Fibroblast of pulmonary artery (primary cell): ENCODE results near the gene UST.
A peak's percentile ranks its signal among the peaks of the same experiment; 100 is the strongest.
"Not testable (repeated sequence)": the region's sequence is repeated elsewhere in the genome, so short reads cannot be mapped to it uniquely, and the experiment has no call there.

Experiments used
- DNase-seq: peaks from one replicate; pipeline ENCODE4 v3.0.0-alpha.2; 2010; ENCODE audit warnings: low read depth
- H3K4me3 ChIP-seq: replicated peaks from 2 replicates; pipeline ENCODE4 v1.5.1; 2011; ENCODE audit warnings: low read depth, mild to moderate bottlenecking, control low read depth, low read length, moderate library complexity
- CTCF ChIP-seq: IDR thresholded peaks from 2 replicates; pipeline ENCODE4 v1.5.1; 2011; ENCODE audit warnings: mild to moderate bottlenecking, control low read depth, low read length, inconsistent platforms; ENCODE audit errors: missing control alignments

The UST gene

GRCh38 chr6:148998704-148999103 is 251.9 kb downstream of the UST start:
- DNase-seq, result no peak
- no peak overlapping the region for H3K4me3 ChIP-seq
- TF ChIP-seq CTCF, result no peak

- H3K4me3 ChIP-seq, result no peak overlapping the region
- TF ChIP-seq CTCF, result no peak
- peak; percentile 78 for DNase-seq
These were observed 252.7 kb downstream of the UST start for GRCh38 chr6:148999501-148999900.

GRCh38 chr6:148999929-149000468 is 253.2 kb downstream of the UST start:
- TF ChIP-seq CTCF, result no peak
- peak; percentile 88 for DNase-seq
- H3K4me3 ChIP-seq, result no peak overlapping the region

GRCh38 chr6:149001422-149001821 is 254.6 kb downstream of the UST start:
- no peak overlapping the region for H3K4me3 ChIP-seq
- DNase-seq, result no peak
- TF ChIP-seq CTCF, result no peak

- TF ChIP-seq CTCF, result no peak
- no peak for DNase-seq
- no peak overlapping the region for H3K4me3 ChIP-seq
These were observed 256.7 kb downstream of the UST start for GRCh38 chr6:149003560-149003959.

GRCh38 chr6:149004664-149005063 is 257.8 kb downstream of the UST start:
- no peak for TF ChIP-seq CTCF
- DNase-seq, result no peak
- H3K4me3 ChIP-seq, result no peak overlapping the region

- DNase-seq, H3K4me3 ChIP-seq: not testable (repeated sequence)
These were observed 259.4 kb downstream of the UST start for GRCh38 chr6:149006236-149006635.
